Mucosa of rectum (tissue), 2 donors: ENCODE results near the gene JPH4.

Experiments
- H3K27ac ChIP-seq, 2 donors: one replicate each; pipeline ENCODE4 v1.7.0; 2013; ENCODE audit warnings: inconsistent platforms in 2 of 2, low read depth in 2 of 2, low read length in 2 of 2
- H3K27me3 ChIP-seq, 2 donors: one replicate each; pipeline ENCODE4 v1.7.0; 2013; ENCODE audit warnings: low read length in 2 of 2; ENCODE audit not compliant: control insufficient read depth in 2 of 2, insufficient read depth in 2 of 2
- H3K36me3 ChIP-seq, 2 donors: one replicate each; pipeline ENCODE4 v1.7.0; 2013; ENCODE audit warnings: low read length in 2 of 2; ENCODE audit not compliant: control insufficient read depth in 2 of 2, insufficient read depth in 2 of 2
- H3K4me1 ChIP-seq, 2 donors: one replicate each; pipeline ENCODE4 v1.7.0; 2013; ENCODE audit warnings: low read length in 2 of 2, mild to moderate bottlenecking in 1 of 2; ENCODE audit not compliant: control insufficient read depth in 2 of 2, insufficient read depth in 2 of 2
- H3K4me3 ChIP-seq, 2 donors: one replicate each; pipeline ENCODE4 v1.7.0; 2013; ENCODE audit warnings: low read length in 2 of 2
- H3K9ac ChIP-seq, 2 donors: one replicate each; pipeline ENCODE4 v1.7.0; 2013; ENCODE audit warnings: low read length in 2 of 2, low read depth in 1 of 2, mild to moderate bottlenecking in 1 of 2
- H3K9me3 ChIP-seq, 2 donors: one replicate each; pipeline ENCODE4 v1.7.0; 2013; ENCODE audit warnings: low read length in 2 of 2; ENCODE audit not compliant: control insufficient read depth in 2 of 2
- donor health status: healthy.
- donor health status: Normal muscosa, but diverticular disease.

JPH4 gene

GRCh38 chr14:23548351-23549318, 30.0 kb downstream of the JPH4 start:
- no peak overlapping the region for H3K9ac ChIP-seq
- H3K4me3 ChIP-seq, result no peak overlapping the region
- no peaks in the 10 kb centered on the region for H3K36me3 ChIP-seq
- no peak overlapping the region for H3K27ac ChIP-seq
- H3K9me3 ChIP-seq, result no peaks in the 10 kb centered on the region
- peaks cover 3 to 5% of the 10 kb centered on the region in 2 donors for H3K4me1 ChIP-seq
- peaks cover 0 to 2% of the 10 kb centered on the region in 2 donors for H3K27me3 ChIP-seq

GRCh38 chr14:23547924-23548323, 30.7 kb downstream of the JPH4 start:
- Histone ChIP-seq H3K27me3 (peaks cover 0 to 2% of the 10 kb centered on the region in 2 donors), H3K9me3 (no peaks in the 10 kb centered on the region), H3K27ac (no peak overlapping the region), H3K9ac (no peak overlapping the region), H3K4me1 (peaks cover 3 to 5% of the 10 kb centered on the region in 2 donors), H3K4me3 (no peak overlapping the region), H3K36me3 (no peaks in the 10 kb centered on the region)

- Histone ChIP-seq H3K4me3 (no peak overlapping the region), H3K27ac (no peak overlapping the region), H3K4me1 (peaks cover 0 to 5% of the 10 kb centered on the region in 2 donors), H3K27me3 (peaks cover 0 to 2% of the 10 kb centered on the region in 2 donors), H3K9ac (no peak overlapping the region), H3K36me3 (no peaks in the 10 kb centered on the region), H3K9me3 (no peaks in the 10 kb centered on the region)
Measured at GRCh38 chr14:23546450-23547035, 32.0 kb downstream of the JPH4 start.

- Histone ChIP-seq H3K9me3 (no peaks in the 10 kb centered on the region), H3K27me3 (peaks cover 0 to 2% of the 10 kb centered on the region in 2 donors), H3K4me3 (no peak overlapping the region), H3K9ac (no peak overlapping the region), H3K4me1 (peaks cover 0 to 5% of the 10 kb centered on the region in 2 donors), H3K36me3 (no peaks in the 10 kb centered on the region), H3K27ac (no peak overlapping the region)
Measured at GRCh38 chr14:23545740-23546365, 32.7 kb downstream of the JPH4 start.

- H3K4me3 ChIP-seq, result no peak overlapping the region
- no peaks in the 10 kb centered on the region for H3K9me3 ChIP-seq
- H3K27ac ChIP-seq, result no peak overlapping the region
- H3K36me3 ChIP-seq, result no peaks in the 10 kb centered on the region
- no peak overlapping the region for H3K9ac ChIP-seq
- no peaks in the 10 kb centered on the region for H3K27me3 ChIP-seq
- peaks cover 0 to 5% of the 10 kb centered on the region in 2 donors for H3K4me1 ChIP-seq
Measured at GRCh38 chr14:23544511-23545447, 33.8 kb downstream of the JPH4 start.

- Histone ChIP-seq H3K9me3 (no peaks in the 10 kb centered on the region), H3K4me1 (peaks cover 0 to 5% of the 10 kb centered on the region in 2 donors), H3K27me3 (no peaks in the 10 kb centered on the region), H3K27ac (no peak overlapping the region), H3K4me3 (no peak overlapping the region), H3K36me3 (no peaks in the 10 kb centered on the region), H3K9ac (no peak overlapping the region)
Measured at GRCh38 chr14:23543403-23543802, 35.2 kb downstream of the JPH4 start.

- Histone ChIP-seq H3K4me3 (no peak overlapping the region), H3K9me3 (no peaks in the 10 kb centered on the region), H3K9ac (no peak overlapping the region), H3K27ac (no peak overlapping the region), H3K4me1 (peaks cover 0 to 5% of the 10 kb centered on the region in 2 donors), H3K27me3 (no peaks in the 10 kb centered on the region), H3K36me3 (no peaks in the 10 kb centered on the region)
Measured at GRCh38 chr14:23542261-23542660, 36.3 kb downstream of the JPH4 start.

GRCh38 chr14:23540141-23540469, 38.5 kb downstream of the JPH4 start:
- H3K9ac ChIP-seq, result no peak overlapping the region
- H3K36me3 ChIP-seq, result no peaks in the 10 kb centered on the region
- no peaks in the 10 kb centered on the region for H3K9me3 ChIP-seq
- H3K27ac ChIP-seq, result no peak overlapping the region
- no peak overlapping the region for H3K4me3 ChIP-seq
- H3K4me1 ChIP-seq, result peaks cover 0 to 5% of the 10 kb centered on the region in 2 donors
- H3K27me3 ChIP-seq, result no peaks in the 10 kb centered on the region

GRCh38 chr14:23539248-23540140, 39.1 kb downstream of the JPH4 start:
- H3K36me3 ChIP-seq, result no peaks in the 10 kb centered on the region
- H3K4me1 ChIP-seq, result peaks cover 0 to 1% of the 10 kb centered on the region in 2 donors
- H3K9me3 ChIP-seq, result no peaks in the 10 kb centered on the region
- no peaks in the 10 kb centered on the region for H3K27me3 ChIP-seq
- H3K9ac ChIP-seq, result no peak overlapping the region
- no peak overlapping the region for H3K27ac ChIP-seq
- H3K4me3 ChIP-seq, result no peak overlapping the region
